22Rv1 (cell line): Measurements from ENCODE around the gene C1orf21.

Experiments
- CTCF ChIP-seq: fragments of 450-650 bp; IDR thresholded peaks from 2 replicates; pipeline ENCODE4 v1.5.1; 2017; ENCODE audit warnings: mild to moderate bottlenecking
- ZFX ChIP-seq: fragments of 450-650 bp; IDR thresholded peaks from 2 replicates; pipeline ENCODE4 v1.6.1; 2017; ENCODE audit warnings: antibody characterized with exemption, borderline replicate concordance

DNA sequence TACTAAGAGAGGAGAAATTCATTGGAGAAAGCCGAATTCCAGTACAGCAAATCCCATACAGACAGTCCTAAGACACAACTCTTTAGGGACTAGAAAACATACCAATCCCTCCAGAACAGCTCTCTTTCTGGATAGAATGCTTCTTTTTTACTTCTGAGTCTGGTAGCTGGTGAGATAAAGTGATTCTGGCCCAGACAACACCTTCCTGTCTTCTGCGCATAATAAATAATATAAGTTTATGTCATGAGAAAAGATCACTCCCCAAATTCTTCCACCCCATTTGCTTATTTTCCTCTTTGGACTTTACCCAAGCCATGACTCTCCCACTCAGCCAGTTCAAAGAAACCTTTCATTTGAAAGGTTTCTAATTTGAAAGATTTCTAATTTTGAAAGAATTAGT, 269.4 kb downstream of the C1orf21 start:
- TF ChIP-seq CTCF (no peak), ZFX (no peak)
